ENCODE measurements around the gene ARHGAP8.

DNA sequence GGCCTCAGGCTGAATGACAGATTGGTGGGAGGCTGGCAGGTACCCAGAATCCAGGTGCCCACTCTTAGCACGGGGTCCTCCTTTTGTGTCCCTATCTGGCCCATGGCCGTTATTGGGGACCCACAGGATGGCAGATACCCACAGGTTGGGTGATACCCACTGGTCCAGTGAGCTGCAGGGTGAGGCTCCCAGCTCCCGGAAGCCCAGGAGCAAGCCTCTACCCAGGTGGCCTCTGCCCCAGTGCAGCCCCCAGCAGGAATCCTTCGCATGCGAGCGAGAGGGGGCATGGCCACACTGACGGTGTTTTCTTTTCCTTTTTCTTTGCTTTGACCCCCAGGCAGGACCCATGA is 141.3 kb downstream of the ARHGAP8 start:
- TF ChIP-seq, protein P1, sequence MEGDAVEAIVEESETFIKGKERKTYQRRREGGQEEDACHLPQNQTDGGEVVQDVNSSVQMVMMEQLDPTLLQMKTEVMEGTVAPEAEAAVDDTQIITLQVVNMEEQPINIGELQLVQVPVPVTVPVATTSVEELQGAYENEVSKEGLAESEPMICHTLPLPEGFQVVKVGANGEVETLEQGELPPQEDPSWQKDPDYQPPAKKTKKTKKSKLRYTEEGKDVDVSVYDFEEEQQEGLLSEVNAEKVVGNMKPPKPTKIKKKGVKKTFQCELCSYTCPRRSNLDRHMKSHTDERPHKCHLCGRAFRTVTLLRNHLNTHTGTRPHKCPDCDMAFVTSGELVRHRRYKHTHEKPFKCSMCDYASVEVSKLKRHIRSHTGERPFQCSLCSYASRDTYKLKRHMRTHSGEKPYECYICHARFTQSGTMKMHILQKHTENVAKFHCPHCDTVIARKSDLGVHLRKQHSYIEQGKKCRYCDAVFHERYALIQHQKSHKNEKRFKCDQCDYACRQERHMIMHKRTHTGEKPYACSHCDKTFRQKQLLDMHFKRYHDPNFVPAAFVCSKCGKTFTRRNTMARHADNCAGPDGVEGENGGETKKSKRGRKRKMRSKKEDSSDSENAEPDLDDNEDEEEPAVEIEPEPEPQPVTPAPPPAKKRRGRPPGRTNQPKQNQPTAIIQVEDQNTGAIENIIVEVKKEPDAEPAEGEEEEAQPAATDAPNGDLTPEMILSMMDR (conservative IDR thresholded peaks at IDR 0.05; ENCODE audit: low read length) = no peak
- TF ChIP-seq EZH2phosphoT487 (IDR thresholded peaks at IDR 0.05; ENCODE audit: borderline replicate concordance, low read depth, low read length) = no peak
